Right ventricle myocardium superior (tissue), 1 donor: ENCODE data around the gene GRIP1. TPM values are rescaled to one million over a fixed set of nuclear protein-coding genes. Genes with fewer than 3 reads are reported as not detected.

Source experiments
- ATAC-seq: fragments of 200-7000 bp; cut with Tn5 transposase; one replicate; pipeline ENCODE4 v1.9.1; 2020; ENCODE audit warnings: mild to moderate bottlenecking; ENCODE audit not compliant: poor library complexity
- DNase-seq: peaks from one replicate; pipeline ENCODE4 v3.0.0-alpha.2; 2020
- intact Hi-C: fragments of 100-400 bp; cut with DNase I; formaldehyde crosslinking; loops from one replicate; pipeline ENCODE4 v1.11.2; 2022
- total RNA-seq: library from RNA; stranded (reverse); fragmentation: NEBNext Ultra II Directional; extraction: Animal tissue kit (Norgen Biotek cat#: 25700); gene quantifications from one replicate; pipeline ENCODE4 v1.2.1, GENCODE V29; 2021
- donor health status: DM: no; HTN: yes; CAD: no; lungs with severe emphysema.

Gene GRIP1
- total RNA-seq, 1 donor from 2014 or later, result 4.1 TPM

DNA sequence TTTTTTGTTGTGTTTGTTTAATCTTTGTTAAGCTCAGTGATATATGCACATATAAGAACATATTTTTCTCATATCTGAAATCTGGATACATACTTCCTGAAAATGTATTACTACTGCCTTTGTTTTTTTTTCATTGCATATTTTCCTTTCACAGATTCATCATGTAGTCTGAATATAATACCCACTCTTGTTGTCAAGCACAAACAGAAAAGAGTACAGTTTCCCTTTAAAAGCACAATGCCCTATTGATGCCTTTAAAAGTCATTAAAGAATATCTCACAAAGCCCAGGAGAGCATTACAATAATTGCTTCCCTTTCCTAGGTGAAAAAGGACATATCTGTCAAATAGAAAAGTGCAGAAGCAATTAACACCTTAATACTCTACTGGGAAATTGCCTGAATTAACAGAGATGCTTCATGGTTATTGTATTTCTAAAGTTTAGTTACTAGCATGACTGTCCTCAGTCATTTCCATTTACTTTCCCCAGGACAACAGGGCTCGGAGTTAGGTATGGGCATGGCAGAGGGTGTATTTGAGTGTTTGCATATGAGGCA is 107.4 kb downstream of the GRIP1 start:
- no peak for DNase-seq
- intact Hi-C loops, result no loop called here
- ATAC-seq, result no peak

DNA sequence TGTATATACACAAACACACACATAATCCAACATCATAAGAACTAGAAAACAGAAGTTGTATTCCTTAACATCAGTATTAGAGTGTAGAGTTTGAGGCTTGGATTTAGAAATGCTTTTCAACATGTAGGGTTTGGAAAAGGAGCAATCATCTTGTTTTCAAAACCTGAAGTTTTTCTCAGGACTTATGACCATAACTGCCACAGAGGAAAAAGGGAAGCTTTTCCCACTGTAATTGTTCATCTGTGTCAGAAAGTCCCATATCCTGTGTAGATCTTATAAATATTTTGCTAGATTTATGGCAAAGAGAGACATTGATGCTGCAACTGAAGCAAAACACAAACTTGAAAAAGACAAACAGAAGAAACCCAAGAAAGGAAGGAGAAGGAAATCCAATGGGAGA is 115.7 kb downstream of the GRIP1 start:
- DNase-seq (no peak), ATAC-seq (no peak)
- intact Hi-C loops, result no loop called here

DNA sequence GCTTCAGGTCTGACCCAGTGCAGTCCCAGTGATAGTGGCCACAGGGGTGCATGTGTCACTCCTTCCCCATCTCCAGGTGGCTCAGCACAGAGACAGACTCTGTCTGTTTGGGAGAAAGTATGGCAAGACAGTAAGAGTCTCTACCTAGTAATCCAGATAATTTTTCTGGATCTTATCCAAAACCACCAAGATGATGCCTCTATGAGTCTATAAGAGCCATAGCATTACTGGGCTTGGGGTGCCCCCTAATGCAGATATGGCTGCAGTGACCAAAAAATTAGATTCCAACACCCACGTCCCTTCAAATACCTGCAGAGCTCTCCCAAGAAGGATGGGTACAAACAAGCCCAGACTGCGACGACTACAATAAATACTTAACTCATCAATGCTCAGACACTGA is 123.8 kb downstream of the GRIP1 start:
- ATAC-seq (no peak), DNase-seq (no peak)
- intact Hi-C loops, result no loop called here

DNA sequence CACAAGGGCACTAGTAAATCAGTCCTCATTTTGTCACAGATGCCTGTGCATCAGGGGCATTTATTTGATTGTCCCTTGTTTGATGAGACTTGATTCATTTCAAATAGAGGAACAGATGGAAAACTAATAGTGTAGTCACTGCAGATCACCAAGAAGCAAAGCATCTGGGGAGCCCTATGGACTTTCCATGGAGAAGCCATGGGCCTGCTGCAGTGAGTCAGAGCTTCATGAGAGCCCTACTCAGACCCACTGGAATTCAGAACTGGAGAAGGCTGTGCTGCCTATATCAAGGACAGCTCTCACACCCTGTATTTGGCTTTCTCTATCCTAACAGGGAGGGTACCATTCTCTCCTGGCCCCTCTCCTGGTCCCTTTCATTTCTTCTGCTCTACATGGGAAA is 126.2 kb downstream of the GRIP1 start:
- intact Hi-C loops, result no loop called here
- no peak for DNase-seq
- ATAC-seq, result no peak

DNA sequence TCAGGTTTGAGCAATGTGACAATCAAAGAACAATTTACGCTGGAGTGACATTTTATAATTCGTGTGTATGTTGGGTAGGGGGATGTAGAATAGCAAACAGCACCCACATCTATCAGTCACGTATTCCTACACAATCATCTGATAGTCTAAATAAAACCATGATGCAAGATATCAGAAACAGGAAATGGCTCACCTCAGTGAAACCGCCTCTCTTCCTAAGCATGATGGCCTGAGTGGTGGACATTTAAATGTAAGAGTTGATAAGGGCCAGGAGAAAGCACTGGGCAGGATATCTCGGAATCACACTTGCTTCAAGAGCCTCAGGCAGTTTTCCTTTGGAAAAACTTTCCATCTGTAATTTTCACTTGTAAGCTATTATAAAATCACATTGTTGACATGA is 128.2 kb downstream of the GRIP1 start:
- no peak for DNase-seq
- intact Hi-C loops, result no loop called here
- ATAC-seq, result no peak

DNA sequence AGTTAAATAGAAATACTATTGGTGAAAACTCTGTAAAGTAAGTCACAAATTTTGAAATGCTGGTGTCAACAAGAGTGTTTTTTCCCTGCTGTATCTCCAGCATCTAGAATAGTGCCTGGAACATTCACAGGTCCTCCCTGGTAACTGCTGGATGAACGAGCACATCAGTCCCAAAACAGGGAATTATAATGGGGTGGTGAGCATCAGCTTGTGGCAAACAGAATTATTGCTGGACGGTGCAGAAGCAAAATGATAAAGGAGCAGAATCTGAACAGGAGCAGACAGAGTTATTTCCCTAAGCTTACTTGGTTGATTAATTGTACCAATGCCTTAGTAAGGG is 129.9 kb downstream of the GRIP1 start:
- intact Hi-C loops, result no loop called here
- ATAC-seq (no peak), DNase-seq (no peak)

DNA sequence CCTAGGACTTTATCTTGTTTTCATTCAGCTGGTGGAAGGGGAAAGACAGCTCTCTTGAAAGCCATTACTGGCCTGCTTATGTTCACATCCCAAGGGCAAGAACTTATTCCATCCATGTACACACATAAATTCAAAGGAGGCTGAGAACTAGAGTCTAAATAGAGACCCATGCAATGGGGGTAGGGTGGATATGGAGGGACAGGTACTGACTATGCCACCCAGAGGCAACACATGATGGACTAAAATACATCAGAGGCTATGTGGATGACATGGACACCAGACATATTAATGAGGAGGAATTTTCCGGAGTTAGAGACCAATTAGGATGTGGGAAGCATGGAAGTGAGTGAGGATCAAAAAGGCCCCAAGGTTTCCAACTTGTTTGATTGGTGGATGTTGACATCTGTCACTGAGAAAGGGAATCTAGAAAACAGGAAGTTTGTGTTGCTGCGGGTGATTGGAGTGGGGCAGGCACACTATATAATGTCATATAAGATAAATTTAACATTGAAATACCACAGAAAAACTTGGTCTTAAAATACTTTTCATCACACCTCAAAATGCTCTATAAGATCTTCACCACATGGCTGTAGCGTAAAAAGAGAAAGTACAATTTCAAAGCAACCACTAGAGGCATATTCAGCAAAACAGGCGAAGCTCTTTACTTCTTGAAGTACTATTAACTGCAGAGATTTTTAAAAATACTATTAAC is 130.4 kb downstream of the GRIP1 start:
- intact Hi-C loops, result no loop called here
- DNase-seq, result no peak

DNA sequence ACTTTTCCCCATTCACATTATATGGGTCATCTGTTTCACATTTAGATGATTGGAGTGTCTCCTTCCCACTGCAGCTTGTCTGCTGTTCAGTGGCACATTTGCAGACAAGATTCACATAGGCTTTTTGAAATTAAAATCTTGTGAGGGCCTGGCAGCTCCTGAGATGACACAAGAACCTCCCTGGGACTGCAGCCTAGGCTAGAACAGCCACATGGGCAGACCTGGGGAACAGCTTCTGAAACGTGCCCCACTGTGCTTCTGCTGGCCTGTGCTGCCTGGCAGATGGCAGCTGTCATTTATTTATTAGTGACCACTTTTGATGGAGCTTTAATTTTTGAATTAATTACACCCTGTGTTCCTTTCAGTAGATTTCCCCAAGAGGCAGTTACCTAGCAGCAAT is 137.4 kb downstream of the GRIP1 start:
- no peak for DNase-seq
- intact Hi-C loops, result no loop called here
- no peak for ATAC-seq

More for the DNA sequence above, 130.4 kb downstream of the GRIP1 start:
- no peak for ATAC-seq

DNA sequence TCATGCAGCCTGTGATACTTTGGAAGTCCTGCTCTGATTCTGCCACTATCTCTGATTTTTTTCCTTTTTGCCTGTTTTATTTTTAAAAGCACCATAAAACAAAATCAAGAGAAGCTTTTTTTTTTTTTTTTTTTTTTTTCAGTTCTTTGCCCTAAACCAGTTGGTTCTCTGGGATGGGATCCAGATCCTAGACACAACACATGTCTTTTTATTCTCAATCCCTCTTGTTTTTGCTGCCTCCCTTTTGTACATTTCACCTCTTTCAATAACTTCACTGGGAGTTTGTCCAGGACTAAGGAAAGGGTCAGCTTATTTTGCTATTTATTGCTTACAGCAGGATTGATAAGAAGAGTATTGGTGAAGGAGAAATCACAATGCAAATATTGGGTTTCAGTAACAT is 139.4 kb downstream of the GRIP1 start:
- DNase-seq (no peak), ATAC-seq (no peak)
- intact Hi-C loops, result no loop called here

DNA sequence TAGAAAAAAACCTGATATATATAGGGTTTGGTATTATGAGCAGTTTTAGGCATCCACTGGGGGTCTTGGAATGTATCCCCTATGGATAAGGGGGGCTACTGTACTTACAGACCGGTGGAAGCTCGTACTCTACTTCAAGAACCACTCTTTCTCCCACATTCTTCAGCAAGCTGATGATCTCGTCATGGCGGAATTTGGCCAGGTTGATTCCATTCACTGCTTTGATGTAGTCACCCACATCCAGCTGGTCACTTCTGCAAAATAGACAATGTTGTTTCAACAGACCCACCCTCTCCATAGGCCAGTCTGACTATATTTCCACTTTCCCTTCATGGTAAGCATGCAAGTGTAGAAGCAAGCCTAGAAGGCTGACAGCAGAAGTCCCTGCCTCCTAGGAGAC is 139.9 kb downstream of the GRIP1 start:
- intact Hi-C loops, result no loop called here
- no peak for DNase-seq
- ATAC-seq, result no peak

DNA sequence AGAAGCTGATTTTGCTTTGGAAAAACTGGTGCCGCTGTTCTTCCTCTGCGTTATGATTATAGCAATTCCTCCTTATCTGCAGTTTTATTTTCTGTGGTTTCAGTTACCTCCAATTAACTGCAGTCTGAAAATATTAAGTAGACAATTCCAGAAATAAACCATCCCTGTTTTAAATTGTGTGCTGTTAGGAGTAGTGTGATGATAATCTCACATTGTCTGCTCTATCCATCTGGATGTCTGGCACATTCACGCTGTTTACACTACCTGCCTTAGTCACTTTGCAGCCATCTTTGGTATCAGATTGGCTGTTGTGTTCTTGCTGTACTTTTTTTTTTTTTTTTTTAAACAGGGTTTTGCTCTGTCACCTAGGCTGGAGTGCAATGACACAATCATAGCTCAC is 141.0 kb downstream of the GRIP1 start:
- DNase-seq, result no peak
- no peak for ATAC-seq
- intact Hi-C loops, result no loop called here

DNA sequence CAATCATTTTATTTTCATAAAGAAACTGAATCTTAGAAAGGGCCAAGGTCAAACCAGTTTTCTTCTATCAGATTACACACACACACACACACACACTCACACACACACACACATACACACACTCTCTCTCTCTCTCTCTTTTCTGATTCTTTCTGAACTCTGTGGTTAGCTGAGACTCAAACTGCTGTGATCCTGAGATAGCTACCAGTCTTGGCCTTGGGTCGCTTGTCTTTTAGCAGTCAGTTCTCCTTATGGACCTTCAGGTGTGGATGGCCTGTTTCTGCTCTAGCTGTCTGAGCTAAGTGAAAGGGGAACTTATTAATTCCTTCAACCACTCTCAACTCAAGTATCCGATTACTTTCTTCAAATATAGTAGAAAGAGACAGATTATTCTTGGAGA is 145.1 kb downstream of the GRIP1 start:
- intact Hi-C loops, result no loop called here
- no peak for ATAC-seq
- DNase-seq, result no peak

DNA sequence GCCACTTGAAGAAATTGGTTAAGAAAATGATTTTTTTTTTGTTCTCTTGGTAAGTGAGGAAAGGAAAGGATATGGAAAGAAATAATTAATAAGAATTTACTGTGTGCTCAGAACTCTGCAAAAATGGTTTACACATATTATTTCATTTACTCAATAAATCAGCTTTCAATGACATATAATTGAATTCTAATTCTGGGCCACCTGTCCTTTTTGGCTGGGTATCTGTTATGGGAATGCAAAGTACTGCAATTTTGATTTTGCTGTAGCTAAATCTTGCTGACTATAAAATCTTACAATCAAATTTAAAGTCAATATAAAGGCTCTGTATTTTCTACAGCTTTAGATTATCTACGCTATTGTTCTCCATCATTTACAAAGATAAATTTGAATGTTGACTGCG is 147.1 kb downstream of the GRIP1 start:
- ATAC-seq, result no peak
- intact Hi-C loops, result no loop called here
- DNase-seq, result no peak

DNA sequence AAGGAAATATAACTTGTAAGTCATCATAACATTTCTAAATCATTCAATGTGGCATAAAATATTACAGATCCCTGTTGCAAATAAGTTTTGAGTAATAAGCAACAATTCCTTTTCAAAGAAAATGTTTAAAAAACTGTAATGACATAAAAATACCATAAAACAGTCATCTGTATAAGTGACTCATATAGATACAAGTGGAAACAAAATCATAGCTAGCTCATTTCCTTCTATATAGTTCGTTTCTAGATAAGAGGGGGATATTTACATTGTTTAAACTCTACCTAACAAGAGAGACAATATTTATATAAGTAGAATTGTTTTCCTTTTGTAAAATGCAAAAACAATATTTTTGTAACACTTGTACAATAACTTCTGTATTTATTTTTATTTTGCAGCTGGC is 148.9 kb downstream of the GRIP1 start:
- intact Hi-C loops, result no loop called here
- ATAC-seq (no peak), DNase-seq (no peak)

DNA sequence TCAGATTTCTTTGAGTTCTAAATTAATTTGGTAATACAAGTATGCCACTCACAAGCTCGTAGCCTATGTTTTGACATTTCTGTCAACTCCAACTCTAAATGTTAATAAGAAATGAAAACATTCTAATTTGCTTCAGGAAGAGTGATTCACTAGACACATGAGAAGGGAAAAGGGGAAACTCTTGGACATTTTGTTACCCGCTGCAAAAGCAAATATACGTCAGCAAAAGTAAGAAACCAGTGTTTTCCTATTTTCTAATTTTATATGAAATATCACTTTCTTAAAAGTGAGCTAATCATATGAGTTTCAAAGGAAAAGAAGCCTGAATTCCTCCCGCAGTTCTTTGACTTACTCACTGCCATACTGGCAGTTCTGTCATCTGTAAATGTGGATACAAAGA is 162.3 kb downstream of the GRIP1 start:
- DNase-seq (no peak), ATAC-seq (no peak)
- intact Hi-C loops, result no loop called here

DNA sequence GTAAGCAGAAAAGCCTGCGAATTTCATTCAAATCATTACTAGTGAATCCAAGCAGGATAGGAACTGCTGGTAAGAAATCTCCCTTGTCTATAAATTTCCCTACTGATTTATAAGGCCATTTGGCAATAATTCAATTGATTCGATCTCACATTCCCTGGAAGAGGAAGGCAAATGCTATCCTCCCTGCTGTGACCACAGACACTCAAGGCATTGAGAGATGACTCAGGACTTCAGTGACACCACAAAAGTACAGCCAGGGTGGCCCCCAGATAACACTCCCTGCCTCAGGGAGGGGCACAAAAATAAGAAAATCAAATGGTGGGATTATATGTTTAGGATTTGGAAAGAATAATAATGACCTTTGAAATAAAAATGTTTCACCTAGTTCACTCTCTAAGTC is 162.7 kb downstream of the GRIP1 start:
- ATAC-seq (no peak), DNase-seq (no peak)
- intact Hi-C loops, result no loop called here

DNA sequence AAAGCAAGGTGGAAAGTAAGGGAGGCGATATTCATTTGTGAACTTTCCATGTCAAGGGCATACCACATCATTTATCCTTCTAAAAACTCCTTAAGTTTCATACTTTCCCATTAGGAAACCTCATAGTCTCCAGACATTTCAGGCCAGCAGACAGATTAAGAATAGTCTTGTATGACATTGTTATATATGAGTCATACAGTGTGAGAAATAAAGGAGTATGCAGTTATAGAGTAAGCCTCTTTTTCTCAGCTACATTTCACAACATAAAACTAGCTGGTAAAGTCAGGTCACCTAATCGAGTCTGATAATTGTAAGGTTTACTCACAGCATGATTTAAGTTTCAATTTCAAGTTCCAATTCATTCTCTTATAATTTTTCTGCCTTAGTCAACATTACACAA is 164.3 kb downstream of the GRIP1 start:
- intact Hi-C loops, result no loop called here
- ATAC-seq (no peak), DNase-seq (no peak)

DNA sequence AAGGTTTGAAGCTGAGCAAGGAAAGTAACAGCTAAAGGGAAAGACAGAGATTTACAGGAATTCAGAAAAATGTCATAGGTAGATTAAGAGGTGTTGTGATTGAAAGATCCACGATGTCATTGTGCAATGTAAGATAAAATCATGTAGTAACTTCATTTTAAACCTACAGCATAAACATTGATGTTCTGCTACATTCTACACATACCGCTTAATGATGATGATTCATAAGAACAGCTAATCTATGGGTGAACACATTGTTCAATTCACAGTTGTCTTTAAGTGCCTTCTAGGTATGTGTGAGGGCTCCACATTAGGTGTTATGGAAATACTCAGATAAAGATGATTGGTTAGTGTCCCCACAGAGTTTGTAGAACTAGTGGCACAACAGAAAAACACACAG is 170.9 kb downstream of the GRIP1 start:
- intact Hi-C loops, result no loop called here
- ATAC-seq (no peak), DNase-seq (no peak)

DNA sequence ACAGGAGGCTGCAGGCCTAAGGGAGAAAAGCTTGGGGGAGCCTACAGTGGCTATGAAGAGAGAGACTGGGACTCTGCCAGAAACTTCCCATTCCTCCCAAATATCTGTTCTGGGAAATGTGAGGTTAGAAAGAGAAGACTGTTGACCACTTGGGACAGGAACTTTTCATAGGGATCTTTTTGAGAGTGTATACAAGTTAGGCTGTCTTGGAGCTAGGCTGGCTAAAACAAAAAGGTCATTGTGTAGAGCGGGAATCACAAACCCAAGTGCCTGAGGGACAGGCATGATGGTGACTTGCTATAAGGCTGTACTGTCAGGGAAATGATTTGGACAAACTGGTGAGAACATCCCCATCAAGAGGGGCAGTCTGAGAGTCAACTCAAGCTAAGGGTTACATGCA is 175.1 kb downstream of the GRIP1 start:
- DNase-seq, result no peak
- intact Hi-C loops, result no loop called here
- ATAC-seq, result no peak

DNA sequence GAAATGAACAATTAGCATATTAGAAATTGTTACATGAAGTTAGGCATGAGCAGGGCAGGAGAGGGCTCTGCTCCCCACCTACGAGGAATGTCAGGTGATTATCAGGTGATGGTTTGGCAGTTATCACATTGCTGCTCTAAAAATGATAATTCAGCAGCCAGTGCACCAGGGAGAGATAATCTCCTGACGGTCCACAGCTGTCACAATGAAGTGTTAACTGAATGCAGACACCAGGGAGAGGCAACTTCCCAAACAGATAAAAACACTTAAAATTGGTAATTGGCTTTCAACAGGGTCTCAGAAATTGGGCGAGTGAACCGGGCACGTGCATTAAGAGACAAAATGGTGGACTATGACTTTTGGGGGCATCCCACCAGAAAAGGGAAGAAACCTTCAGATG is 176.0 kb downstream of the GRIP1 start:
- ATAC-seq (no peak), DNase-seq (no peak)
- intact Hi-C loops, result no loop called here

DNA sequence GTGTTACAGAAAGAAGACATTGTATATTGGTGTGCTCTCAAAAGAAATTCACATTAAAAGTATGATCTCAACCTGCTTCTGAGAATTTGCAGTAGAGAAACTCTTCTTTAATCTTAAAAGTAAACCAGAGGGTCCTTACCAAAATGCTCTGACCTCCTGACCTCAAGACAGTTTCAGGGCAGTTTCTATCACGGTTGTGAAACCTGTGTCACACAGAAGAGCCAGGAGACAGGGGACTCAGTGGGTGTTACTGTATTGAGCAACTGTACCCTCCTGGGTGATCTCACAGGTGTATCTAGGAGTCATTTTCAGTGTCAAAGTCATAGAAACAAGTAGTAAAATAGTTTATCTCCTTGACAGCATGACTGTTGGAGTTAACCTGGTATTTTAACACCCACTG is 178.0 kb downstream of the GRIP1 start:
- ATAC-seq (no peak), DNase-seq (no peak)
- intact Hi-C loops, result no loop called here
